H1 (cell line): Measurements from ENCODE around the gene SHROOM2. TPM values are rescaled to one million over a fixed set of nuclear protein-coding genes. Genes with fewer than 3 reads are reported as not detected.

Experiments
- CTCF ChIA-PET: fragments of 300-600 bp; sonication (Branson Sonifier 250); formaldehyde crosslinking; loops from one replicate; lab custom pipeline; 2021; ENCODE audit not compliant: partially characterized antibody; lab: Charles Lee
- POLR2A ChIA-PET: fragments of 300-600 bp; sonication (Branson Sonifier 250); formaldehyde crosslinking; loops from one replicate; lab custom pipeline; 2021; ENCODE audit warnings: inconsistent platforms; ENCODE audit not compliant: partially characterized antibody; lab: Charles Lee
- DNase-seq, 2 experiments: peaks; one replicate each; pipeline versions ENCODE4 v3.0.0 to v3.0.0-alpha.2; 2010 to 2022; ENCODE audit warnings: low spot score in 2 of 2, low read depth in 1 of 2, mixed read lengths in 1 of 2
- FAIRE-seq: peaks from 2 replicates; lab custom pipeline; 2011; peaks lifted over from hg19 to GRCh38; lab: Jason Lieb, UNC
- H2AFZ ChIP-seq: 2 replicates; pipeline ENCODE4 v1.8.1; 2012; ENCODE audit warnings: low read length, inconsistent platforms
- H2AK5ac ChIP-seq: 2 replicates; pipeline ENCODE4 v1.6.1; 2013; ENCODE audit warnings: low read depth, low read length
- H2BK120ac ChIP-seq: replicated peaks from 2 replicates; pipeline ENCODE3; 2013; ENCODE audit warnings: low read depth, low read length, inconsistent platforms
- H2BK12ac ChIP-seq: 2 replicates; pipeline ENCODE4 v1.6.1; 2013; ENCODE audit warnings: low read depth, low read length
- H2BK15ac ChIP-seq: 2 replicates; pipeline ENCODE4 v1.6.1; 2013; ENCODE audit warnings: low read length
- H2BK20ac ChIP-seq: 2 replicates; pipeline ENCODE4 v1.6.1; 2013; ENCODE audit warnings: low read length
- H2BK5ac ChIP-seq: 2 replicates; pipeline ENCODE4 v1.6.1; 2013; ENCODE audit warnings: low read depth, low read length
- H3K14ac ChIP-seq: 2 replicates; pipeline ENCODE4 v1.6.1; 2013; ENCODE audit warnings: inconsistent platforms; ENCODE audit not compliant: insufficient read length
- H3K18ac ChIP-seq: 2 replicates; pipeline ENCODE4 v1.6.1; 2013; ENCODE audit warnings: low read length; ENCODE audit errors: extremely low read depth
- H3K23ac ChIP-seq: 2 replicates; pipeline ENCODE4 v1.6.1; 2013; ENCODE audit warnings: inconsistent platforms; ENCODE audit not compliant: insufficient read length
- H3K23me2 ChIP-seq: 2 replicates; pipeline ENCODE4 v1.6.1; 2013; ENCODE audit warnings: low read depth, low read length
- H3K27ac ChIP-seq: 2 replicates; pipeline ENCODE4 v1.6.1; 2011; ENCODE audit warnings: low read depth, low read length, inconsistent platforms
- H3K27me3 ChIP-seq, 4 experiments: replicated peaks in 1 of 4; 1 replicate in 1 of 4; 2 replicates in 3 of 4; pipeline versions ENCODE4 v1.6.1 to v1.8.1; 2011 to 2013; ENCODE audit warnings: low read length in 3 of 4, mild to moderate bottlenecking in 3 of 4, inconsistent platforms in 2 of 4, mixed read lengths in 2 of 4, moderate library complexity in 1 of 4; ENCODE audit not compliant: control insufficient read depth in 3 of 4, insufficient read depth in 3 of 4; ENCODE audit errors: extremely low read depth in 1 of 4
- H3K36me3 ChIP-seq, 4 experiments: 2 replicates each; pipeline versions ENCODE4 v1.6.1 to v1.8.1; 2011 to 2013; ENCODE audit warnings: mild to moderate bottlenecking in 4 of 4, low read length in 3 of 4, moderate library complexity in 2 of 4, control low read depth in 1 of 4, inconsistent platforms in 1 of 4; ENCODE audit not compliant: insufficient read depth in 4 of 4, control insufficient read depth in 2 of 4
- H3K4ac ChIP-seq: replicated peaks from 2 replicates; pipeline ENCODE3; 2013; ENCODE audit warnings: low read length, low read depth, mixed read lengths, inconsistent platforms; ENCODE audit not compliant: insufficient read length
- H3K4me1 ChIP-seq, 4 experiments: replicated peaks in 1 of 4; 1 replicate in 1 of 4; 2 replicates in 3 of 4; pipeline versions ENCODE4 v1.6.1 to v1.8.1; 2011 to 2013; ENCODE audit warnings: low read length in 3 of 4, inconsistent platforms in 2 of 4, mixed read lengths in 1 of 4; ENCODE audit not compliant: insufficient read depth in 4 of 4, control insufficient read depth in 3 of 4
- H3K4me2 ChIP-seq, 2 experiments: 2 replicates each; pipeline versions ENCODE4 v1.6.1 to v1.8.1; 2011 to 2013; ENCODE audit warnings: low read depth in 2 of 2, low read length in 2 of 2, control low read depth in 1 of 2, inconsistent platforms in 1 of 2, mild to moderate bottlenecking in 1 of 2; ENCODE audit not compliant: insufficient read depth in 1 of 2
- H3K4me3 ChIP-seq, 4 experiments: fragments of 200-600, 300-600 bp in 1 of 4; sonication (generic), shearing (Covaris generic), sonication (Bioruptor Twin) in 1 of 4; 2 replicates each; pipeline versions ENCODE4 v1.5.1 to v1.8.1; 2011 to 2016; ENCODE audit warnings: low read length in 4 of 4, low read depth in 3 of 4, control low read depth in 2 of 4, inconsistent platforms in 2 of 4, mild to moderate bottlenecking in 2 of 4, mixed read lengths in 1 of 4, moderate library complexity in 1 of 4; ENCODE audit not compliant: insufficient read depth in 2 of 4; ENCODE audit errors: extremely low read depth in 1 of 4
- H3K56ac ChIP-seq: replicated peaks from 2 replicates; pipeline ENCODE3; 2013; ENCODE audit warnings: low read depth, mild to moderate bottlenecking, mixed read lengths, low read length, inconsistent platforms; ENCODE audit not compliant: insufficient read length
- H3K79me1 ChIP-seq: 2 replicates; pipeline ENCODE4 v1.6.1; 2013; ENCODE audit warnings: low read depth, low read length, control low read depth
- H3K79me2 ChIP-seq, 2 experiments: 2 replicates each; pipeline versions ENCODE4 v1.6.1 to v1.8.1; 2012 to 2013; ENCODE audit warnings: low read length in 2 of 2, mild to moderate bottlenecking in 2 of 2, inconsistent platforms in 1 of 2; ENCODE audit not compliant: insufficient read depth in 2 of 2, control insufficient read depth in 1 of 2
- H3K9ac ChIP-seq, 4 experiments: replicated peaks in 1 of 4; 1 replicate in 1 of 4; 2 replicates in 3 of 4; pipeline versions ENCODE4 v1.6.1 to v1.8.1; 2011 to 2013; ENCODE audit warnings: low read depth in 3 of 4, low read length in 3 of 4, control low read depth in 2 of 4, mild to moderate bottlenecking in 2 of 4, moderate library complexity in 2 of 4, inconsistent platforms in 1 of 4; ENCODE audit errors: extremely low read depth in 1 of 4
- H3K9me3 ChIP-seq, 2 experiments: 2 replicates each; pipeline versions ENCODE4 v1.6.1 to v1.8.1; 2012 to 2013; ENCODE audit warnings: mild to moderate bottlenecking in 2 of 2, moderate library complexity in 2 of 2, control low read depth in 1 of 2, inconsistent platforms in 1 of 2, low read depth in 1 of 2, low read length in 1 of 2, mixed read lengths in 1 of 2; ENCODE audit not compliant: insufficient read depth in 2 of 2
- H4K20me1 ChIP-seq, 2 experiments: replicated peaks in 1 of 2; 2 replicates each; pipeline versions ENCODE3 to v1.8.1; 2011 to 2013; ENCODE audit warnings: inconsistent platforms in 2 of 2, low read length in 2 of 2, mild to moderate bottlenecking in 1 of 2; ENCODE audit not compliant: insufficient read depth in 2 of 2, control insufficient read depth in 1 of 2
- H4K5ac ChIP-seq: 2 replicates; pipeline ENCODE4 v1.6.1; 2013; ENCODE audit warnings: low read length, low read depth, mixed read lengths, inconsistent platforms; ENCODE audit not compliant: insufficient read length
- H4K8ac ChIP-seq: 2 replicates; pipeline ENCODE4 v1.8.0; 2013; ENCODE audit warnings: mild to moderate bottlenecking, moderate library complexity, low read length, inconsistent platforms; ENCODE audit not compliant: insufficient read depth; ENCODE audit errors: extremely low read depth
- H4K91ac ChIP-seq: replicated peaks from 2 replicates; pipeline ENCODE3; 2013; ENCODE audit warnings: low read length, mixed read lengths, inconsistent platforms; ENCODE audit not compliant: insufficient read length
- CHD1 ChIP-seq: IDR thresholded peaks from 2 replicates; pipeline ENCODE4 v1.6.1; 2012; ENCODE audit warnings: low read depth, low read length, improper control_type of control experiment
- EP300 ChIP-seq, 2 experiments: IDR thresholded peaks; 1 replicate in 1 of 2; 2 replicates in 1 of 2; pipeline ENCODE4 v1.6.1; 2011 to 2012; ENCODE audit warnings: low read depth in 2 of 2, low read length in 2 of 2, mild to moderate bottlenecking in 2 of 2, borderline replicate concordance in 1 of 2, inconsistent platforms in 1 of 2, moderate library complexity in 1 of 2
- FOSL1 ChIP-seq: IDR thresholded peaks from 2 replicates; pipeline ENCODE4 v1.6.1; 2011; ENCODE audit warnings: mild to moderate bottlenecking, low read depth, low read length, moderate library complexity; ENCODE audit not compliant: insufficient read depth
- KDM4A ChIP-seq: IDR thresholded peaks from one replicate; pipeline ENCODE4 v1.7.1; 2012; ENCODE audit warnings: low read depth, mild to moderate bottlenecking, moderate library complexity, low read length, inconsistent platforms; ENCODE audit not compliant: severe bottlenecking
- MAFK ChIP-seq: IDR thresholded peaks from 2 replicates; pipeline ENCODE4 v1.6.1; 2012; ENCODE audit warnings: low read depth, mild to moderate bottlenecking, improper control_type of control experiment, low read length
- MAX ChIP-seq: IDR thresholded peaks from 2 replicates; pipeline ENCODE4 v1.6.1; 2012; ENCODE audit warnings: inconsistent platforms
- RBBP5 ChIP-seq: IDR thresholded peaks from 2 replicates; pipeline ENCODE4 v1.7.1; 2012; ENCODE audit warnings: low read depth, mild to moderate bottlenecking, inconsistent platforms, low read length, moderate library complexity, borderline replicate concordance
- SIRT6 ChIP-seq: IDR thresholded peaks from one replicate; pipeline ENCODE4 v1.7.1; 2012; ENCODE audit warnings: low read length, inconsistent platforms
- SUZ12 ChIP-seq: fragments of 200-600 bp; sonication (generic); IDR thresholded peaks from 2 replicates; pipeline ENCODE4 v1.6.1; 2012; ENCODE audit warnings: mild to moderate bottlenecking, inconsistent platforms, low read length, moderate library complexity, mixed read lengths
- WGBS, 2 experiments: shearing (Covaris generic) in 1 of 2; methylation state at CpG; one replicate each; pipeline versions ENCODE4 v1.1.6 to v1.1.7; 2013 to 2015; ENCODE audit warnings: low lambda C conversion rate in 2 of 2, mixed read lengths in 2 of 2, inconsistent platforms in 1 of 2, low coverage in 1 of 2, missing lambda C conversion rate in 1 of 2; ENCODE audit not compliant: insufficient replicate concordance in 2 of 2, insufficient coverage in 1 of 2, insufficient read length in 1 of 2; ENCODE audit errors: extremely low coverage in 1 of 2, missing lambda C conversion rate in 1 of 2; 5-methylcytosine and 5-hydroxymethylcytosine counted together
- polyA plus RNA-seq, 7 experiments: library from polyadenylated mRNA; depleted of rRNA in 3 of 7; stranded (reverse) in 5 of 7; unstranded in 2 of 7; fragments of >200 nt in 5 of 7; fragments of 200-250 nt in 2 of 7; gene quantifications; 1 replicate in 5 of 7; 2 replicates in 1 of 7; 4 replicates in 1 of 7; pipeline versions ENCODE4 v1.2.1 to v1.2.3, GENCODE V29; 2011 to 2013; ENCODE audit warnings: missing spikeins in 2 of 7, mixed read lengths in 2 of 7
- total RNA-seq: library from RNA; stranded (reverse); fragmentation: NEBNext Ultra II Directional; extraction: Animal tissue kit (Norgen Biotek cat#: 25700); gene quantifications from 2 replicates; pipeline ENCODE4 v1.2.1, GENCODE V29; 2021
- TF ChIP-seq, protein P1 (sequence below): IDR thresholded peaks from 2 replicates; pipeline ENCODE4 v1.6.1; 2012; ENCODE audit warnings: low read length, inconsistent platforms

Gene SHROOM2
- total and polyA plus RNA-seq, 2 of the 8 experiments (the other 6 are each of a cell fraction or from before 2014, with no cell fraction given): 3.4 to 14.2 TPM

GRCh38 chrX:9765072-9765736, 21.0 kb upstream of the SHROOM2 start:
- DNase-seq (peak in 1 of 2 experiments; percentile 63), FAIRE-seq (no peak)
- peak overlapping the region; percentile 51 to 78 (median 64) for H3K9ac ChIP-seq
- H3K27me3 ChIP-seq: no peaks in the 10 kb centered on the region
- peak overlapping the region; percentile 56 for H4K91ac ChIP-seq
- H4K5ac ChIP-seq: peak overlapping the region; percentile 41
- peak overlapping the region; percentile 83; the same call in 1 of the 2 replicates for H3K18ac ChIP-seq
- no peaks in the 10 kb centered on the region for H3K36me3 ChIP-seq
- ChIA-PET CTCF (no interaction called here), POLR2A (interaction anchor here (0.7 to 0.9 kb wide), 2 partner anchors 11 to 23 kb away, joined by 3 read pairs; no protein-coding TSS in a partner anchor)
- peak overlapping the region; percentile 43 to 66 (median 58) for H3K4me3 ChIP-seq
- no peak overlapping the region; the same call in 1 of the 2 replicates for H3K27ac ChIP-seq
- H2BK12ac ChIP-seq: no peak overlapping the region
- H3K14ac ChIP-seq: no peak overlapping the region
- H2AK5ac ChIP-seq: no peak overlapping the region
- no peaks in the 10 kb centered on the region for H3K9me3 ChIP-seq
- no peak overlapping the region; the same call in 1 of the 2 replicates for H2AFZ ChIP-seq
- no peak overlapping the region for H2BK20ac ChIP-seq
- no peak overlapping the region for H3K56ac ChIP-seq
- 0 out of 2 replicates have a peak, but pooled peaks cover 2% of the 10 kb centered on the region for H3K23me2 ChIP-seq
- H3K79me2 ChIP-seq: peaks cover 0 to 10% of the 10 kb centered on the region in 2 experiments; a peak in 1 of 4 replicates
- no peak overlapping the region for H3K4ac ChIP-seq
- no peaks in the 10 kb centered on the region for H3K79me1 ChIP-seq
- H4K8ac ChIP-seq: peak overlapping the region; percentile 79; the same call in 1 of the 2 replicates
- no peak overlapping the region for H3K23ac ChIP-seq
- H3K4me1 ChIP-seq: peaks cover 0 to 3% (median 0%) of the 10 kb centered on the region in 4 experiments; a peak in 1 of 7 replicates
- H3K4me2 ChIP-seq: peak overlapping the region; percentile 59 to 76
- WGBS, 2 experiments: 13% methylated on average over 16 of the region's 67 CpGs; no CpG with 5 or more reads in 1 of the 2 experiments
- no peak overlapping the region for H2BK15ac ChIP-seq
- no peak overlapping the region for H2BK5ac ChIP-seq
- no peak overlapping the region for H2BK120ac ChIP-seq
- H4K20me1 ChIP-seq: no peaks in the 10 kb centered on the region
- TF ChIP-seq FOSL1 (no peak), CHD1 (no peak), RBBP5 (no peak), SUZ12 (no peak), MAFK (no peak), MAX (peak; percentile 69), EP300 (IDR thresholded peaks at IDR 0.05; ENCODE audit: borderline replicate concordance in 1 of 2, low read depth in 2 of 2, low read length in 2 of 2) (no peak), SIRT6 (no peak), KDM4A (peak; percentile 54)
- TF ChIP-seq, protein P1, sequence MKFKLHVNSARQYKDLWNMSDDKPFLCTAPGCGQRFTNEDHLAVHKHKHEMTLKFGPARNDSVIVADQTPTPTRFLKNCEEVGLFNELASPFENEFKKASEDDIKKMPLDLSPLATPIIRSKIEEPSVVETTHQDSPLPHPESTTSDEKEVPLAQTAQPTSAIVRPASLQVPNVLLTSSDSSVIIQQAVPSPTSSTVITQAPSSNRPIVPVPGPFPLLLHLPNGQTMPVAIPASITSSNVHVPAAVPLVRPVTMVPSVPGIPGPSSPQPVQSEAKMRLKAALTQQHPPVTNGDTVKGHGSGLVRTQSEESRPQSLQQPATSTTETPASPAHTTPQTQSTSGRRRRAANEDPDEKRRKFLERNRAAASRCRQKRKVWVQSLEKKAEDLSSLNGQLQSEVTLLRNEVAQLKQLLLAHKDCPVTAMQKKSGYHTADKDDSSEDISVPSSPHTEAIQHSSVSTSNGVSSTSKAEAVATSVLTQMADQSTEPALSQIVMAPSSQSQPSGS: no peak
